Activated B cell treated with CpG ODN at 0.5 μM for 24 hours (primary cell): ENCODE measurements around the gene BACE2. TPM values are rescaled to one million over a fixed set of nuclear protein-coding genes. Genes with fewer than 3 reads are reported as not detected.

Experiments
- ATAC-seq: fragments of 200-7000 bp; cut with Tn5 transposase; one replicate; pipeline ENCODE4 v1.10.0; 2021; ENCODE audit warnings: low read depth, mild to moderate bottlenecking, moderate library complexity
- CTCF ChIA-PET: fragments of 350-600 bp; sonication (Branson Sonifier 250); formaldehyde crosslinking; loops from one replicate; lab custom pipeline; 2021; ENCODE audit warnings: antibody characterized with exemption; lab: Charles Lee
- POLR2A ChIA-PET: fragments of 350-600 bp; sonication (Branson Sonifier 250); formaldehyde crosslinking; loops from one replicate; lab custom pipeline; 2021; ENCODE audit warnings: antibody characterized with exemption; lab: Charles Lee
- DNase-seq: peaks from one replicate; pipeline ENCODE4 v3.0.0; 2022
- H3K27ac Mint-ChIP-seq: one replicate; pipeline ENCODE4 v1.8.0; 2020; ENCODE audit warnings: mixed read lengths
- H3K27me3 Mint-ChIP-seq: one replicate; pipeline ENCODE4 v1.8.0; 2021; ENCODE audit warnings: mixed read lengths
- H3K36me3 Mint-ChIP-seq: one replicate; pipeline ENCODE4 v1.8.0; 2021; ENCODE audit warnings: low read depth, mixed read lengths
- H3K4me1 Mint-ChIP-seq: one replicate; pipeline ENCODE4 v1.8.0; 2021; ENCODE audit warnings: mixed read lengths
- H3K4me3 Mint-ChIP-seq: one replicate; pipeline ENCODE4 v1.8.0; 2020; ENCODE audit warnings: mild to moderate bottlenecking, mixed read lengths
- H3K9me3 Mint-ChIP-seq: one replicate; pipeline ENCODE4 v1.8.0; 2020; ENCODE audit warnings: mixed read lengths
- CTCF ChIP-seq: fragments of 200-600 bp; IDR thresholded peaks from one replicate; pipeline ENCODE4 v1.8.0; 2022; ENCODE audit warnings: antibody characterized with exemption, mild to moderate bottlenecking
- intact Hi-C: fragments of 100-400 bp; cut with micrococcal nuclease; formaldehyde crosslinking; loops from one replicate; pipeline ENCODE4 v1.15.1; 2024
- total RNA-seq: library from RNA; stranded (reverse); gene quantifications from 2 replicates; pipeline ENCODE4 v1.2.3, GENCODE V29; 2022

BACE2 gene
- total RNA-seq, 1 donor from 2014 or later = 17.1 TPM

DNA sequence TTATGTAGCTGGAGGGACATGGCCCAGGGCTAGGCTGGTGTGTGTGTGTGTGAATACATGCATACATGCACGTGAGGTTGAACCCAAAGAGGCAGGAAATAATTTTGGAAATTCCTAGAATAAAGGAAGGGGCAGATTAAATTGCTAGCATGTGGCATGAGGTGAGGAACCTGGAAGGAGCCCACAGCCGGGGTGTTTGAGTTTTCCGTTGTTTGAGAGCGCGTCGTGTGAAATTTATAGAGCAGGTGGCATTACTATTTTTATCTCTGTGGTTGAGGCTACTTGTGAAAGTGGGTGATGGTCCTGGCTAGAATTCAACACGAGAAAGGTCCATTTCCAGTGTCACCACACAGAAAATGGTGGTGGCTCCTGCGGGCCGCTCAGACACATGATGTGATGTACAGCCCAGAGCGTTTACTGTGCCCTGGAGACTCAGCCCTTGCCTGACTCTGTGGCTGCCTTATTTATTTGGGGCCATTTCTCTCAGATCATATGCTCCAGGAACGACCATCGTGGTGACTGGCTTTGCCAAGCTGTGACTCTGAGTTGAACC lies 48.0 kb downstream of the BACE2 start:
- ChIA-PET CTCF (no interaction called here), POLR2A (no interaction called here)
- Mint-ChIP-seq H3K27me3 (no peaks in the 10 kb centered on the region), H3K36me3 (peaks cover 12% of the 10 kb centered on the region), H3K4me3 (no peak overlapping the region), H3K9me3 (no peaks in the 10 kb centered on the region), H3K27ac (no peak overlapping the region), H3K4me1 (peaks cover 18% of the 10 kb centered on the region)
- intact Hi-C loops = no loop called here
- ATAC-seq (no peak), DNase-seq (no peak)
- no peak for TF ChIP-seq CTCF

DNA sequence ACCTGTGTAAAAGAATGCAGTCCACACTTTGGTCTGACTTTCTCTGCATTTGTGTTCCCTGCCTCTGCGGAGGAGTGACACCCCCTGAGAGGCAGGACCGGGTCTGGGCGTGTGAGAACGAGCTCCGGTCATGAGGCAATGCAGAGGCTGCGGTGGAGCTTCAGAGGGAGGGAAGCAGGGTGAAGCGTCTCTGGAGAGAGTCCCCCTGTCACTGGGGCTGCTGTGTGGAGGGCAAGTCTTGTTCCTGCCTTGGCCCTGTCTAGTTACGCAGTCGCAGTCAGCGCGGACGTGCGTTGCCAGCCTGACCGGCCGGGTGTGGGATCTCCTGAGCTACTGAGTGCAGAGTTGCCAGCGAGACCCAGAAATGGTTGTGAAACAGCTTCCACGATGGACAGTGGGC lies 48.5 kb downstream of the BACE2 start:
- Mint-ChIP-seq H3K36me3 (peaks cover 9% of the 10 kb centered on the region), H3K9me3 (no peaks in the 10 kb centered on the region), H3K4me1 (peaks cover 18% of the 10 kb centered on the region), H3K4me3 (no peak overlapping the region), H3K27ac (no peak overlapping the region), H3K27me3 (no peaks in the 10 kb centered on the region)
- DNase-seq = no peak
- intact Hi-C loops = no loop called here
- no peak for ATAC-seq
- POLR2A ChIA-PET = interaction anchor here (1.3 kb wide), 1 partner anchor 19 kb away, joined by 3 read pairs; no protein-coding TSS in a partner anchor
- CTCF ChIA-PET = no interaction called here
- no peak for TF ChIP-seq CTCF

DNA sequence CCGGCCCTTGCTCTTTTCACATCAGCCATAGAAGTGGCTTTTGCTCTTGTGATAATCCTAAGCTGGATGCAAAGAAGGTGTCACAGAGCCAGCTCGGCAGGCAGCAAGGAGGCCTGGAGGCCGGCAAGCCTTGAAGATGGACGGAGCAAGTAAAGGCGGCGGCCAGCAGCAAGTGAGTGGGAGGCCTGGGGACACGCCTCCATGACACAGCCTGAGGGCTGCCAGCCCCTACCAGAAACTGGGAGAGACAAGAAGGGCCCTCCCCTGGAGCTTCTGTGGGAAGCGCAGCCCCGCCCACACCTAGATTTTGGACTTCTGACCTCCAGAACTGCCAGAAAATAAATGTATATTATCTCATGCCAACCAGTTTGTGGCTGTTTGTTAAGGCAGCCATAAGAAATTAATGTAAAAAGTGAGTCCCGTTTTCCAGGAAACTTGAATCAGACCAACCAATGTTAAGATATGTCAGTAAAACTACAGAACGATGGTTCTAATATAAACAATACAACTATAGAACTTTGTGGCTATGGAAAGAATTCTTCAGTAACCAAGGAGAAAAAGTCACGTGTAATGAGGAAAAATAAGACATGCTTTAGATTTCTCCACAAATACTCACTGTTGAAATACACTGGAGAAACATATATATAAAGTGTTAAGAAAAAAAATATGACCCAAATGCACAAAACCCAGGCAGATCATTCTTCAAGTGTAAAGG lies 49.9 kb downstream of the BACE2 start:
- no peak for TF ChIP-seq CTCF
- CTCF ChIA-PET = no interaction called here
- no peak overlapping the region for H3K27ac Mint-ChIP-seq
- H3K27me3 Mint-ChIP-seq = no peaks in the 10 kb centered on the region
- H3K4me3 Mint-ChIP-seq = no peak overlapping the region
- DNase-seq (no peak), ATAC-seq (no peak)
- H3K9me3 Mint-ChIP-seq = no peaks in the 10 kb centered on the region
- peaks cover 8% of the 10 kb centered on the region for H3K36me3 Mint-ChIP-seq
- intact Hi-C loops = no loop called here
- H3K4me1 Mint-ChIP-seq = peaks cover 18% of the 10 kb centered on the region
- POLR2A ChIA-PET = interaction anchor here (1.3 kb wide), 1 partner anchor 20 kb away, joined by 3 read pairs; no protein-coding TSS in a partner anchor

- no peak overlapping the region for H3K4me3 Mint-ChIP-seq
- DNase-seq (no peak), ATAC-seq (no peak)
- ChIA-PET CTCF (no interaction called here), POLR2A (no interaction called here)
- H3K36me3 Mint-ChIP-seq = peaks cover 4% of the 10 kb centered on the region
- H3K9me3 Mint-ChIP-seq = no peaks in the 10 kb centered on the region
- H3K27ac Mint-ChIP-seq = no peak overlapping the region
- peaks cover 20% of the 10 kb centered on the region for H3K4me1 Mint-ChIP-seq
- intact Hi-C loops = no loop called here
- no peaks in the 10 kb centered on the region for H3K27me3 Mint-ChIP-seq
- TF ChIP-seq CTCF = no peak
Measured at GRCh38 chr21:41219498-41220207, 51.7 kb downstream of the BACE2 start.

DNA sequence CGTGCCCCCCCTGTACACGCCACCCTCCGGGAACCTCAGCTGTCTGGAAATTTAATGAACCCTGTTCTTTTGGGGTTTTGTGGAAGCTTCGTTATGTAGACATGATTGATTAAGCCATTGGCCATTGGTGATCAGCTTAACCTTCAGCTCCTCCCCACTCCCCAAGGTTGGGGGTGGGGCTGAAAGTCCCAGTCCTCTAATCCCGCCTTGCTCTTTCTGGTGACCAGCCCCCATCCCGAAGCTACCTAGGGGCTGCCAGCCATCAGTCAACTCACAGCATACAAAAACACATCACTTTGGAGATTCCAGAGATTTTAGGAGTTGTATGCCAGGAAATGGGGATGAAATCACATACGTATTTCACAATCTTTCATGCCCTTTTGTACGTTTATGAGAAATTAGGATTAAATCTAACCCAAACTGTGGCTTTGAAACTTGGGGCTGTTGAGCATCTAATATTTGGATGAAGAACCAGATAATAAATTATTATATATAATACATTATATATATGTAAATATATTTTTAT lies 52.3 kb downstream of the BACE2 start:
- POLR2A ChIA-PET = no interaction called here

More for the DNA sequence above, 52.3 kb downstream of the BACE2 start:
- no peaks in the 10 kb centered on the region for H3K36me3 Mint-ChIP-seq
- no peak overlapping the region for H3K27ac Mint-ChIP-seq
- H3K9me3 Mint-ChIP-seq = no peaks in the 10 kb centered on the region
- intact Hi-C loops = no loop called here
- peaks cover 15% of the 10 kb centered on the region for H3K4me1 Mint-ChIP-seq
- CTCF ChIA-PET = no interaction called here
- H3K27me3 Mint-ChIP-seq = no peaks in the 10 kb centered on the region
- ATAC-seq (no peak), DNase-seq (no peak)
- no peak overlapping the region for H3K4me3 Mint-ChIP-seq
- no peak for TF ChIP-seq CTCF
